Upper lobe of left lung (tissue), 4 donors: ENCODE measurements around the gene PRR13.

Experiments
- POLR2A ChIP-seq, 4 donors: fragments of 450-650 bp; IDR thresholded peaks; one replicate each; pipeline ENCODE4 v1.5.1; 2016 to 2017; ENCODE audit warnings: antibody characterized with exemption in 4 of 4, mild to moderate bottlenecking in 2 of 4
- POLR2AphosphoS5 ChIP-seq, 2 donors: sonication (generic); formaldehyde crosslinking; IDR thresholded peaks; one replicate each; pipeline ENCODE4 v1.5.1; 2017; ENCODE audit warnings: antibody characterized with exemption in 2 of 2
- TF ChIP-seq, protein P1 (sequence below), 6 experiments: fragments of 450-650 bp in 4 of 6; fragments of 200-600 bp in 2 of 6; sonication (generic) in 2 of 6; IDR thresholded peaks; one replicate each; pipeline ENCODE4 v1.5.1; 2016 to 2019; ENCODE audit warnings: antibody characterized with exemption in 6 of 6

- TF ChIP-seq POLR2AphosphoS5 (IDR thresholded peaks at IDR 0.05) (no peak), POLR2A (IDR thresholded peaks at IDR 0.05) (no peak)
- TF ChIP-seq, protein P1, sequence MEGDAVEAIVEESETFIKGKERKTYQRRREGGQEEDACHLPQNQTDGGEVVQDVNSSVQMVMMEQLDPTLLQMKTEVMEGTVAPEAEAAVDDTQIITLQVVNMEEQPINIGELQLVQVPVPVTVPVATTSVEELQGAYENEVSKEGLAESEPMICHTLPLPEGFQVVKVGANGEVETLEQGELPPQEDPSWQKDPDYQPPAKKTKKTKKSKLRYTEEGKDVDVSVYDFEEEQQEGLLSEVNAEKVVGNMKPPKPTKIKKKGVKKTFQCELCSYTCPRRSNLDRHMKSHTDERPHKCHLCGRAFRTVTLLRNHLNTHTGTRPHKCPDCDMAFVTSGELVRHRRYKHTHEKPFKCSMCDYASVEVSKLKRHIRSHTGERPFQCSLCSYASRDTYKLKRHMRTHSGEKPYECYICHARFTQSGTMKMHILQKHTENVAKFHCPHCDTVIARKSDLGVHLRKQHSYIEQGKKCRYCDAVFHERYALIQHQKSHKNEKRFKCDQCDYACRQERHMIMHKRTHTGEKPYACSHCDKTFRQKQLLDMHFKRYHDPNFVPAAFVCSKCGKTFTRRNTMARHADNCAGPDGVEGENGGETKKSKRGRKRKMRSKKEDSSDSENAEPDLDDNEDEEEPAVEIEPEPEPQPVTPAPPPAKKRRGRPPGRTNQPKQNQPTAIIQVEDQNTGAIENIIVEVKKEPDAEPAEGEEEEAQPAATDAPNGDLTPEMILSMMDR (IDR thresholded peaks at IDR 0.05): no peak
These were observed 25.1 kb downstream of the PRR13 start for GRCh38 chr12:53466640-53467039.
